IPS-15b (cell line): ENCODE measurements around the gene FAM53B.

ENCODE experiments used
- H3K27me3 ChIP-seq: one replicate; pipeline ENCODE4 v1.6.1; 2013; ENCODE audit warnings: low read length; ENCODE audit not compliant: control insufficient read depth, insufficient read depth
- H3K36me3 ChIP-seq: one replicate; pipeline ENCODE4 v1.6.1; 2013; ENCODE audit warnings: low read length; ENCODE audit not compliant: control insufficient read depth, insufficient read depth
- H3K4me1 ChIP-seq: one replicate; pipeline ENCODE4 v1.6.1; 2013; ENCODE audit warnings: mild to moderate bottlenecking, low read length; ENCODE audit not compliant: control insufficient read depth, insufficient read depth
- H3K4me3 ChIP-seq: one replicate; pipeline ENCODE4 v1.5.1; 2013; ENCODE audit warnings: low read depth, low read length
- H3K9ac ChIP-seq: one replicate; pipeline ENCODE4 v1.6.1; 2013; ENCODE audit warnings: low read depth, mild to moderate bottlenecking, low read length
- H3K9me3 ChIP-seq: one replicate; pipeline ENCODE4 v1.6.1; 2013; ENCODE audit warnings: mild to moderate bottlenecking, low read length; ENCODE audit not compliant: control insufficient read depth, insufficient read depth

The FAM53B gene

DNA sequence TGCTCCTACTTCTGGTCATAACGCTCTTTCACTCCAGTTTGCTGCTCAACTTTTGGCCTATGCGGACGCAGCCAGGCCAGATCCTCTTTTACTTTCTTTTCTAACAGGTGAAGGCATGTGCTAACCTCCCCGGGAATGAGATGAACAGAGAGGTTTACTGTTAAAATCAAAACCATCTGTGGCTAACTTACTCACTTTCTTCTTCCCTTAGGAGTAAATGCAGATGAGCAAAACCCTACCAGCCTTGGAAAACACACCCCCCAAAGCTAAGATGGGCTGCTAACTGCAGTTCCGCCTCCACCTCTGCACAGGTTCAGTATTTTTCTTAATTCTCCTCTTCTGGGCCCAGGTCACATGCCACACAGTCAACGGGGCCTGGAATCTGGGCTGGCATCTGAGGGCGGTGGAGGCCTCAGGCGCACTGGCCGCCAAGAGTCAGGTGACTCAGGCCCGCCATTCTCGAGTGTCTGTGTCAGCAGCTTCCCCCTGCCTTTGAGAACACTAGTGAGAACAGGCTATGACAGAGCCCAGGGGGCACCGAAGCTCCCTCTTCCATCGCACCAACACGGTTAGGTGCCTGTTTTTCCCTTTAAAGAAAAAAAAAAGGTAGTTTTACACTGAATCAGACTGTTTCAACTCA lies 11.1 kb downstream of the FAM53B start:
- H3K4me3 ChIP-seq, result no peak overlapping the region
- H3K27me3 ChIP-seq, result no peaks in the 10 kb centered on the region
- no peak overlapping the region for H3K9ac ChIP-seq
- peaks cover 12% of the 10 kb centered on the region for H3K4me1 ChIP-seq
- no peaks in the 10 kb centered on the region for H3K9me3 ChIP-seq
- H3K36me3 ChIP-seq, result no peaks in the 10 kb centered on the region

DNA sequence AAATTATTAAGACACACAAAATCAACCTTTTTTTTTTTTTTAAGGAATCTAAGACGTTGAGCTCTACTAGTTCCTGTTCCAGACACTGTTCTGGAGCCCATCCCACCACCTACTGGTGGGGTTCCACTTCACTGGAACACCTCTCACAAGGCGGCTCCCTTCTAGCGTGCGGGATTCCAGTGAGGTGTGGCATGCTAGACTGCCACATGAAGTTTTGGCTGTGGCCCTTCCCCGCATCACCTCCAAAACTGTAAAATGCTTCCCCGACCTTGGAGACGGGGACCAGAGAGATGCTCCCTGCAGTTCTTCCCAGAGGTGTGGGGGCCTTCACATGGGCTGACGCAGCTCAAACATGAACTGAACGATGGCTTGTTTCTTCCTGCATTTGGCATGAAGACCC lies 12.6 kb downstream of the FAM53B start:
- peaks cover 2% of the 10 kb centered on the region for H3K4me1 ChIP-seq
- H3K27me3 ChIP-seq, result no peaks in the 10 kb centered on the region
- no peaks in the 10 kb centered on the region for H3K9me3 ChIP-seq
- no peak overlapping the region for H3K4me3 ChIP-seq
- H3K36me3 ChIP-seq, result no peaks in the 10 kb centered on the region
- no peak overlapping the region for H3K9ac ChIP-seq

DNA sequence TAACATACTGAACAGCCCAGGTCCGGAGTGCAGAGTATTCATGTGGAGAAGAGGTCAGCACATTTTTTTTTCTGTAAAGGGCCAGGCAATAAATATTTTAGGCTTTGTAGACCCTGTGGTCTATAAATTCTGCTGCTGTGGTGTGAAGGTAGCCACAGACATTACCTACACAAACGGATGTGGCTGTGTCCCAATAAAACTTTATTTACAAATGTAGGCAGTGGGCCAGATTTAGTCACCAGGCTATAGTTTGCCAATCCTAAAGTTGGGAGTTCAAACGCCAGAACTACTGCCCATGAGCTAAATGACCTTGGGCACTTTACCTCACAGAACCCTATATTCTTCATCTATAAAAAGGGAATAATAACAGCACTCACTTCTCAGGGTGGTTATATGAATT lies 13.4 kb downstream of the FAM53B start:
- Histone ChIP-seq H3K9me3 (no peaks in the 10 kb centered on the region), H3K4me1 (peaks cover 2% of the 10 kb centered on the region), H3K27me3 (no peaks in the 10 kb centered on the region), H3K36me3 (no peaks in the 10 kb centered on the region), H3K4me3 (no peak overlapping the region), H3K9ac (no peak overlapping the region)

DNA sequence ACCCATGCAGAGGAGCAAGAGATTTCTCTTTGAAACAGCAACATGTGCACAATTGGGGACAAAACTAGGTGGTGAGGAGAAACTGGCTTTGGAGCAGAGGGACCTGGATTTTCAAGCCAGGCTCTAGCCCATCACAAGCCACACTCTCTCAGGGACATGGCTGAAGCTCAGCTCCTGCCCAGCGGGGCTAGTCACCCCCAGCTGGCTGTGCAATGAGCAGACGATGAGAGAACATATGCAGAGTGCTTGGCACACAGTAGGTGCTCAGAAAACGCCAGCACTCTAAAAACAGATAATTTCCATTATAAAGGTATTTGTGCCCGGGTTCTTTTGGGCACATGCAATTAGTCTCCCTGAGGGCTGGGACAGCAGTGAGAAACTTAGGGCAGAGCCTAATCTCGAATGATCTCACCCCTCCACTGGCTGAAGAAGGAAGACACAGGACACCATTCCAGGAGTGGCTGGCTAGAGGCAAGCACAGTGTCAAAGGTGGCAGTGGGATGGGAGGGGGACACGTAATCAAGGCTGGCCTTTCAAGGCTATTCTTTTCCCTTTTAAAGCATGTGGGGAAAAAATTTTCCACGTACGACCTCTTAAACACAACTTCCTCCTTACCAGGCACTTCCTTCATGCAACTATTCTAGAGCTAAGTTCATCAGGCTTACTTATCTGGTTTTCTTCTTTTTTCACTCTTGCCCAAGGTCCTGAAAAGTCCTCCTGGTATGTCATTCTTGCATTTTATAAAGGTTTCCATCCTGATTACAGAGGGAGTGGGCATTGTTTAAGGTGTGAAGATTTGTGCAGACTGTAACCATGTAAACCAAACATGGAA lies 15.1 kb downstream of the FAM53B start:
- Histone ChIP-seq H3K36me3 (peaks cover 3% of the 10 kb centered on the region), H3K9ac (no peak overlapping the region), H3K4me1 (peaks cover 2% of the 10 kb centered on the region), H3K9me3 (no peaks in the 10 kb centered on the region), H3K4me3 (no peak overlapping the region), H3K27me3 (no peaks in the 10 kb centered on the region)

DNA sequence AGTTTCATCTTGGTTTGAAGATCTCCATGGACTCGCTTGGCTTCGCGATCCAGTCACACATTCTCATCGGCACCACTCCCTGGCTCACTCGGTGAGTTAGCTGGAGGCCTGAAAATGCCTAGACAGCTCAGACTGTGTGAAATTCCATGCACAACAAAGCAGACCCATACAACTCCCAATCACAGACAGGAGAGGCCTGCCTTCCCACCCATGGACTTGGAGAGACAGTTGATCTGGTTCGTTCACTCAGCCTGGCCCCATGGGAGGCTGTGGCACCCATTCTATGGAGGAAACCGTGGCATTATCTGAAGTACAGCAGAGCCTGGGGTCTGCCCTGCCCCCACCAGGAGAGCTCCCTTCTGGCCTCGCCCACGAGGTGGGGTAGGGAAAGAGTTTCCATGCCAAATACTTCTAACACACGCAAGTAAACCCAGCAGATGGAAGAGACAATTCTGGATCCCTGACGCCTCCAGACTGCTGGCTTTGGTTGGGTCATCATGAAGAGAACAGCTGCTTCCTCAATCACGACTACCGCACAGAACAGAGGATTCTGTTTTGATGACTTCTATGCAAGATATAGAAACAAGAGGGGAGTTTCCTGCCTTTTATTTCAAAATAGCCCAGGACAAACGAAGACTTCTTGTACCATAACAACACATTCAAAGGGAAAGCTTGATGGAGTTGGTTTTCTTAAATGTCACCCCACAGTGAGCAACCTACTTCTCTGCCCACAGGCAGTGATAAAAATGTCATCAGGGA lies 15.9 kb downstream of the FAM53B start:
- Histone ChIP-seq H3K36me3 (peaks cover 3% of the 10 kb centered on the region), H3K27me3 (no peaks in the 10 kb centered on the region), H3K9ac (no peak overlapping the region), H3K4me3 (no peak overlapping the region), H3K4me1 (peaks cover 2% of the 10 kb centered on the region), H3K9me3 (no peaks in the 10 kb centered on the region)

DNA sequence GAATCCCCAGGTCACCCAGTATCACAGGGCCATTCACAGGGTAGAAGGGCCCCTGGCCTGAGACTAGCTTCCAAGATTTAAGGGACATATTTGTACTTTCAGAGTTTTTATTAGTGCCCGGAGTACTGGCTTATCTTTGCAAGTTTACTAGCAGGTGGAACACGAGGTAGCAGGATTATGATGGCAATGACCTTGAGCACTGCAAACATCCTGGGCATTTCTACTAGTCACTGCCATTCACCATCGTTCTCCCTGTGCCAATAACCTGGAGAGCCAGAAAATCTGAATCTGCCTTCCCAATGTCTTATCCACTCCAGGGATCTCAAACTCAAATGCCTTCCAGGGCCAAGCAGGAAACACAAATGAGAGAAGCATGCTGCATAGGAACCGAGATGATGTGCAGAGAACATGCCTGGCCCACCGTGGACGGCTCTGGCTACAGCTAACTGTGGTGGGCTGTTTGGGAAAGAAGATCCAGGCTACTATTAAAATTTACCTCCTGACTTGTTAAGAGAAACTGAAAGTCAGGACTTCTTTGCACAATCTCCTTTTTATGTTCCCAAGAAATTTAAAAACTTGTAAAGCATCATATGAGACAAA lies 16.7 kb downstream of the FAM53B start:
- no peak overlapping the region for H3K4me3 ChIP-seq
- peaks cover 3% of the 10 kb centered on the region for H3K36me3 ChIP-seq
- no peaks in the 10 kb centered on the region for H3K9me3 ChIP-seq
- H3K9ac ChIP-seq, result no peak overlapping the region
- H3K27me3 ChIP-seq, result no peaks in the 10 kb centered on the region
- H3K4me1 ChIP-seq, result peaks cover 2% of the 10 kb centered on the region

DNA sequence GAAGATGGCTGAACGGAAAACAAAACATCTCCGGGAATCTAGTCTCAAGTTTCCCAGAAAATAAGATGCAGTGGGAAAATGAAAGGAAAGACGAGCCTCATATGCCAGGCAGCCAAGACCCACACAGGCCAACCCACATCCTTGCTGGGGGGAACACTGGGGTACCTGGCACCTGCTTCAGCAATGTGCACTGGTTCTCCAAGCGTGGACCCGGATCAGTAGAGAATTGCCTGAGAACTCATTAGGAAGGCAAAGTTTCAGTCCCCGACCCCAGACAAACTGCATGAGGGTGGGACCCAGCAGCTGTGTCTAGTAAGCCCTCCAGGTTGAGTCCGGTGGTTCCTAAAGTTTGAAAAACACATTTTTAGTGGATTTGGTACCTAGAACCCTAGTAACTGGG lies 18.4 kb downstream of the FAM53B start:
- H3K4me3 ChIP-seq, result no peak overlapping the region
- H3K9ac ChIP-seq, result no peak overlapping the region
- H3K4me1 ChIP-seq, result peaks cover 2% of the 10 kb centered on the region

DNA sequence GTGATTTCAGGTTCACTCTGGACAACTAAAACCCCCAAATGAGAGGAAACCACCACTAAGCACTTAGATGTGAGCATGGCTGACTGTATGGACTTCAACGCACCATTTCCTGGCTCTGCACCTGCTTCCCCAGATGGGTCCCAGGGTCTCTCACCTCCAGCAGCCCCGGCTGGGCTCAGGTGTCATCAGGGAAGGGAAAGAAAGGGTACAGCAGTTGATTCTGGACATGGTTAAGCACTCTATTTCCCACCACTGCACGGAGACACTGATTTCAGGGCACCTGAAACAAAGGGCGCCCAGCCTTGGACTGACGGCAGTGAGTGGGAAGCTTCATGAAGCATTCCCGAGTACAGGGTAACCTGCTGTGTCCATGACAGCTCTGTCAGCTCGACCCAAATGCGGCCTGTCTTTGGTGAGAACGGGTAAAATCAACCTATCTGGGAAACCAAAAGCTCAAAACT lies 19.0 kb downstream of the FAM53B start:
- H3K4me1 ChIP-seq, result peaks cover 2% of the 10 kb centered on the region
- H3K4me3 ChIP-seq, result no peak overlapping the region

More for the DNA sequence above, 18.4 kb downstream of the FAM53B start:
- Histone ChIP-seq H3K36me3 (peaks cover 3% of the 10 kb centered on the region), H3K9me3 (no peaks in the 10 kb centered on the region), H3K27me3 (no peaks in the 10 kb centered on the region)

DNA sequence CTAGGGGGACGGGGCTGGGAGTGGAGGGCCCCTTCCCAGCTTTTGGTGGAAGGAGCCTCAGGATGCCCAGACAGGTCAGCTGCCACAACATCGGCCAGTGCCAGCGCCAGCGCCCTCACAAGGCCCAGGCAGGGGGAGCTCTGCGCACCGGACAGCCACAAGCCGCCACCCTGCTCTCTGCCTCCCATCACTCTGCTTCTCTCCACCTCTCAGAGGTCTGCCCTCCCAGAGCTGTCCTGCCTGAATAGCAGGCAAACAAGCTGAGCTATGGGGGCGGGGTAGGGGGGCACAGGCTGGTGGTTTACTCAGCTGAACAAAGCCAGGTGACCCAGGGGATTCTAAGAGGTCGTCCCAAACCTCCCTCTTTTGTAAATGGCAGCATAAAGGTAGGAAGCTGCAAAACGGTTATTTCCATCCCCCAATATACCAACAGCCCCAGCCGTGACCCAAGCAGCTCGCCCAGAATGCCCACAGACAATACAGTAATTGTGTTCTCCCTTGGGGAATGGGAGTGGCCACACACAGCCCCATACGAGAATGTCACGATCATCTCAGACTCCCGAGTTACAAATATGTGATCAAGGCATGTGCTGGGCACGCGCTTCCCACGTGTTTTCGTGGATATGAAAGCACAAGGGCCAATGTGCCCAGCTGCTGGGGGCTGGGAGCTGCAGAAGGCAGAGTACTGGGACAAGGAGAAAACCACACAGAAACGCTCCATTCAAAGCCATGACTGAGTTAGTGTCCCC lies 19.7 kb downstream of the FAM53B start:
- Histone ChIP-seq H3K9ac (no peak overlapping the region), H3K36me3 (peaks cover 3% of the 10 kb centered on the region), H3K4me1 (peaks cover 2% of the 10 kb centered on the region), H3K4me3 (no peak overlapping the region), H3K27me3 (no peaks in the 10 kb centered on the region), H3K9me3 (no peaks in the 10 kb centered on the region)

More for the DNA sequence above, 19.0 kb downstream of the FAM53B start:
- no peak overlapping the region for H3K9ac ChIP-seq
- peaks cover 3% of the 10 kb centered on the region for H3K36me3 ChIP-seq
- H3K9me3 ChIP-seq, result no peaks in the 10 kb centered on the region
- H3K27me3 ChIP-seq, result no peaks in the 10 kb centered on the region

DNA sequence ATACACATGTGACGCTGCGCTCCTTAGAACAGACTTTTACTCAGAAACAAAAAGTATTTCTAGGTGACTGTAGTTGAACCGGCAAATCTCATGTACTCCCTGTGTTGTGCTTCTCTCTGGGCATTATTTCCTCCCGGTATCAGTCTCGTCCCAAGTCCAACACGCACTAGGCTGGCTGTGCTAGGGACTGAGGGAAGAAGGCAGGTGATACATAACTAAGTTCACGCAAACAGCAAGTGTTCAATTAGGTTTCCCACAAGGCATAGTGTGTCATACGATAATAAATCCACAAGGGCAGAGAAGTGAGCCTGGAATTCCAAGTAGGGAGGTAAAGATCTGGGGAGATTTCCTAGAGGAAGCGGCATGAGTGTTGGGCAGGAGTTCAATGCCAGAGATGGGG lies 20.4 kb downstream of the FAM53B start:
- peaks cover 3% of the 10 kb centered on the region for H3K36me3 ChIP-seq
- no peak overlapping the region for H3K4me3 ChIP-seq
- peaks cover 8% of the 10 kb centered on the region for H3K4me1 ChIP-seq
- H3K9me3 ChIP-seq, result no peaks in the 10 kb centered on the region
- H3K9ac ChIP-seq, result peak overlapping the region; percentile 4
- H3K27me3 ChIP-seq, result no peaks in the 10 kb centered on the region
